Neural cell (in vitro differentiated cells): ENCODE data around the gene RERE.

Source experiments
- CTCF ChIP-seq: fragments of 450-650 bp; IDR thresholded peaks from 2 replicates; pipeline ENCODE4 v1.5.1; 2014; ENCODE audit warnings: antibody characterized with exemption, mild to moderate bottlenecking, moderate library complexity; ENCODE audit not compliant: poor library complexity, severe bottlenecking
- EP300 ChIP-seq: fragments of 450-650 bp; conservative IDR thresholded peaks from 2 replicates; pipeline ENCODE4 v1.6.1; 2014; ENCODE audit warnings: antibody characterized with exemption, mild to moderate bottlenecking, moderate library complexity; ENCODE audit not compliant: poor library complexity, severe bottlenecking
- EZH2 ChIP-seq: fragments of 200-600, 300-800 bp; shearing (Covaris generic), sonication (generic); IDR thresholded peaks from 2 replicates; pipeline ENCODE4 v1.6.1; 2014; ENCODE audit warnings: antibody characterized with exemption, low read length, borderline replicate concordance, mild to moderate bottlenecking; ENCODE audit not compliant: insufficient read depth, poor library complexity, severe bottlenecking
- MXI1 ChIP-seq: fragments of 450-650 bp; conservative IDR thresholded peaks from 2 replicates; pipeline ENCODE4 v1.6.1; 2014; ENCODE audit warnings: antibody characterized with exemption, mild to moderate bottlenecking; ENCODE audit not compliant: poor library complexity, severe bottlenecking
- POLR2AphosphoS5 ChIP-seq: IDR thresholded peaks from 2 replicates; pipeline ENCODE4 v1.6.1; 2012
- REST ChIP-seq: IDR thresholded peaks from 2 replicates; pipeline ENCODE4 v1.6.1; 2012; ENCODE audit warnings: borderline replicate concordance
- TAF1 ChIP-seq: IDR thresholded peaks from 2 replicates; pipeline ENCODE4 v1.6.1; 2012; ENCODE audit warnings: low read depth

- no peak for TF ChIP-seq EZH2
- no peak for TF ChIP-seq CTCF
- no peak for TF ChIP-seq EP300
- no peak for TF ChIP-seq REST
- no peak for TF ChIP-seq POLR2AphosphoS5
- no peak for TF ChIP-seq MXI1
- no peak for TF ChIP-seq TAF1
Measured at GRCh38 chr1:8373581-8374241, 443.7 kb downstream of the RERE start.
